Fibroblast of lung (primary cell): ENCODE results near the gene IQGAP2. TPM values are rescaled to one million over a fixed set of nuclear protein-coding genes. Genes with fewer than 3 reads are reported as not detected.

Source experiments
- DNase-seq, 2 donors: peaks; one replicate each; pipeline versions ENCODE4 v3.0.0 to v3.0.0-alpha.2; 2010; ENCODE audit warnings: low read depth in 2 of 2
- H2AFZ ChIP-seq: 2 replicates; pipeline ENCODE4 v1.5.1; 2012; ENCODE audit warnings: low read length, control low read depth, inconsistent platforms
- H3K27ac ChIP-seq: 2 replicates; pipeline ENCODE4 v1.5.1; 2011; ENCODE audit warnings: low read length, control low read depth; ENCODE audit not compliant: insufficient read depth
- H3K27me3 ChIP-seq: 2 replicates; pipeline ENCODE4 v1.5.1; 2011; ENCODE audit warnings: mild to moderate bottlenecking, low read length; ENCODE audit not compliant: control insufficient read depth, insufficient read depth
- H3K36me3 ChIP-seq: 2 replicates; pipeline ENCODE4 v1.5.1; 2011; ENCODE audit warnings: low read length; ENCODE audit not compliant: control insufficient read depth, insufficient read depth
- H3K4me1 ChIP-seq: 2 replicates; pipeline ENCODE4 v1.5.1; 2011; ENCODE audit warnings: low read length; ENCODE audit not compliant: control insufficient read depth, insufficient read depth; ENCODE audit errors: extremely low read depth
- H3K4me2 ChIP-seq: 2 replicates; pipeline ENCODE4 v1.5.1; 2011; ENCODE audit warnings: low read length, control low read depth; ENCODE audit not compliant: insufficient read depth; ENCODE audit errors: extremely low read depth
- H3K4me3 ChIP-seq, 4 experiments: fragments of 200-600 bp in 1 of 4; sonication (generic) in 1 of 4; replicated peaks in 1 of 4; 2 replicates each; pipeline ENCODE4 v1.5.1; 2011 to 2016; ENCODE audit warnings: low read length in 4 of 4, low read depth in 3 of 4, mild to moderate bottlenecking in 3 of 4, control low read depth in 2 of 4, inconsistent platforms in 1 of 4, mixed read lengths in 1 of 4; ENCODE audit not compliant: insufficient read depth in 1 of 4; ENCODE audit errors: control extremely low read depth in 1 of 4
- H3K79me2 ChIP-seq: 2 replicates; pipeline ENCODE4 v1.5.1; 2012; ENCODE audit warnings: mild to moderate bottlenecking, low read length, inconsistent platforms; ENCODE audit not compliant: control insufficient read depth, insufficient read depth
- H3K9ac ChIP-seq: 2 replicates; pipeline ENCODE4 v1.5.1; 2011; ENCODE audit warnings: mild to moderate bottlenecking, low read length, control low read depth; ENCODE audit not compliant: insufficient read depth
- H3K9me3 ChIP-seq: 2 replicates; pipeline ENCODE4 v1.5.1; 2012; ENCODE audit warnings: low read depth, low read length; ENCODE audit not compliant: control insufficient read depth, insufficient read depth
- H4K20me1 ChIP-seq: 2 replicates; pipeline ENCODE4 v1.5.1; 2011; ENCODE audit warnings: low read length; ENCODE audit not compliant: control insufficient read depth, insufficient read depth; ENCODE audit errors: extremely low read depth
- EZH2 ChIP-seq: IDR thresholded peaks from 2 replicates; pipeline ENCODE4 v1.5.1; 2012; ENCODE audit warnings: low read length, control low read depth, mild to moderate bottlenecking; ENCODE audit errors: missing control alignments
- polyA plus RNA-seq, 2 donors: library from polyadenylated mRNA; depleted of rRNA in 1 of 2; stranded (reverse) in 1 of 2; unstranded in 1 of 2; fragments of >200 nt; gene quantifications; 2 replicates each; pipeline ENCODE4 v1.2.1, GENCODE V29; 2011 to 2012; ENCODE audit warnings: missing spikeins in 1 of 2
- total RNA-seq: library from RNA; depleted of rRNA; stranded (reverse); fragments of >200 nt; gene quantifications from 2 replicates; pipeline ENCODE4 v1.2.1, GENCODE V29; 2014
- TF ChIP-seq, protein P1 (sequence below), 2 donors: IDR thresholded peaks in 1 of 2; conservative IDR thresholded peaks in 1 of 2; 1 replicate in 1 of 2; 2 replicates in 1 of 2; pipeline ENCODE4 v1.5.1; 2011 to 2012; ENCODE audit warnings: low read length in 2 of 2, control low read depth in 1 of 2, inconsistent platforms in 1 of 2, low read depth in 1 of 2, mild to moderate bottlenecking in 1 of 2

Gene IQGAP2
- total and polyA plus RNA-seq, 2 donors (not counting 1 experiment from before 2014, with no cell fraction given), result 5.1 to 7.9 TPM

DNA sequence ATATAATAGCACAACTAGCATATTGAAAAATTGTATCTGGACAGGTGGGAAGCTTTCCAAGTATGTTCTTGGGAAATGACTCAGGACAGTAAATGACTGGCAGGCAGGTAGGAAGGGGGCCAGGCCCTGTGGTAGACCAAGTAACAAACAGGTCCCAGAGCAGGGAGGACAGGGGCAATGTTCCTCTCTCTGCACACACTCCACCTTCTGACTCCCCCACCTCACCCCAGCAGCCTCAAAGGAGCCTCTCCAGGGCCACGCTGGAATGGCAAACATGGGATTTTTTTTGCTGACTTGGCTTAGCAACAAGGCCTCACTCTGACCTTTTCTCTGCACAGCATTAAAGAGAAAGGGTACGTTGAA lies 31.1 kb upstream of the IQGAP2 start:
- H3K79me2 ChIP-seq, result no peaks in the 10 kb centered on the region
- H3K27ac ChIP-seq, result no peak overlapping the region
- no peaks in the 10 kb centered on the region for H3K36me3 ChIP-seq
- H3K4me2 ChIP-seq, result no peak overlapping the region
- H3K27me3 ChIP-seq, result no peaks in the 10 kb centered on the region
- no peaks in the 10 kb centered on the region for H3K9me3 ChIP-seq
- H2AFZ ChIP-seq, result no peak overlapping the region
- TF ChIP-seq EZH2, result no peak
- TF ChIP-seq, protein P1, sequence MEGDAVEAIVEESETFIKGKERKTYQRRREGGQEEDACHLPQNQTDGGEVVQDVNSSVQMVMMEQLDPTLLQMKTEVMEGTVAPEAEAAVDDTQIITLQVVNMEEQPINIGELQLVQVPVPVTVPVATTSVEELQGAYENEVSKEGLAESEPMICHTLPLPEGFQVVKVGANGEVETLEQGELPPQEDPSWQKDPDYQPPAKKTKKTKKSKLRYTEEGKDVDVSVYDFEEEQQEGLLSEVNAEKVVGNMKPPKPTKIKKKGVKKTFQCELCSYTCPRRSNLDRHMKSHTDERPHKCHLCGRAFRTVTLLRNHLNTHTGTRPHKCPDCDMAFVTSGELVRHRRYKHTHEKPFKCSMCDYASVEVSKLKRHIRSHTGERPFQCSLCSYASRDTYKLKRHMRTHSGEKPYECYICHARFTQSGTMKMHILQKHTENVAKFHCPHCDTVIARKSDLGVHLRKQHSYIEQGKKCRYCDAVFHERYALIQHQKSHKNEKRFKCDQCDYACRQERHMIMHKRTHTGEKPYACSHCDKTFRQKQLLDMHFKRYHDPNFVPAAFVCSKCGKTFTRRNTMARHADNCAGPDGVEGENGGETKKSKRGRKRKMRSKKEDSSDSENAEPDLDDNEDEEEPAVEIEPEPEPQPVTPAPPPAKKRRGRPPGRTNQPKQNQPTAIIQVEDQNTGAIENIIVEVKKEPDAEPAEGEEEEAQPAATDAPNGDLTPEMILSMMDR (conservative IDR thresholded peaks at IDR 0.05 in 1 of 2, IDR thresholded peaks at IDR 0.05 in 1 of 2; ENCODE audit: low read depth in 1 of 2, low read length in 2 of 2), result no peak
- H3K4me1 ChIP-seq, result no peaks in the 10 kb centered on the region
- no peak overlapping the region for H3K4me3 ChIP-seq
- H4K20me1 ChIP-seq, result no peaks in the 10 kb centered on the region
- peak in 1 of 2 donors; percentile 26 for DNase-seq
- no peak overlapping the region for H3K9ac ChIP-seq

DNA sequence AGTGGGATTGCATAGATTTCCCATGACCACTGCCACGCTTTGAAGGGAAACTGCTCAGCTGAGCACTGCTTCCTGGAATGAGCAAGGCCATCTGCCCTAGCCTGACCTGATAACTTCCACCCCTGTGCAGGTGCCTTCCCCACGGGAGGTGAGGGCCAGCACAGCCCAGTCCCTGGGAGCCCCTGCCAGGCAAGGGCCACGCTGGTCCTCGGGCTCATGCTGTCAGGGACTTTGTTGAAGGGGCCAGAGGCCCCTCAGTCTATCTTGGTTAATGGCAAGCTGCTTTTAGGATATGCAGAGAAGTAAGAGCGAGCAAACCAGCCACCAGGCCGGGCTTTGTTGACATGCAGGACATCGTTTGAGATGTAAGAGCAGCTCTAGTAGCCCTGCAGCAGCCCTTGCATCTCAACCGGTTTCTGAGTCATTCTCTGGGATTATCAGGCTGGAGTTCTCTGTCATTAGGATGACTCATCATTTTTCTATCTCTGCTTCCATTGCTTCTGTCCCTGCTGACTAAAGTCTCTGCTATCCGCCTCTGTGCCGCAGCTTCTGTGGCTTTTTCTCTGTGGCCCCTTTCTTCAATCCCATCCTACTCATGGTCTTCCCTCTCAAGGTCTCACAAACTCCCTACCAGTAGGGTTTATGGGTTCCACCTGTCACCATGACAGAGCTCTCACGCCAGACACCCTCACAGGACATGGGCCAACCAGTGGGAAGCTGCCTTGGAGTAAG lies 30.6 kb upstream of the IQGAP2 start:
- H3K27me3 ChIP-seq, result no peaks in the 10 kb centered on the region
- no peak overlapping the region for H3K4me3 ChIP-seq
- no peaks in the 10 kb centered on the region for H3K79me2 ChIP-seq
- TF ChIP-seq, protein P1 (conservative IDR thresholded peaks at IDR 0.05 in 1 of 2, IDR thresholded peaks at IDR 0.05 in 1 of 2; ENCODE audit: low read depth in 1 of 2, low read length in 2 of 2), result no peak
- TF ChIP-seq EZH2, result no peak
- no peak overlapping the region for H3K9ac ChIP-seq
- peak; percentile 86 to 94 for DNase-seq
- no peak overlapping the region for H3K27ac ChIP-seq
- no peak overlapping the region for H2AFZ ChIP-seq
- H4K20me1 ChIP-seq, result no peaks in the 10 kb centered on the region
- no peak overlapping the region for H3K4me2 ChIP-seq
- H3K36me3 ChIP-seq, result no peaks in the 10 kb centered on the region
- no peaks in the 10 kb centered on the region for H3K9me3 ChIP-seq
- H3K4me1 ChIP-seq, result no peaks in the 10 kb centered on the region

DNA sequence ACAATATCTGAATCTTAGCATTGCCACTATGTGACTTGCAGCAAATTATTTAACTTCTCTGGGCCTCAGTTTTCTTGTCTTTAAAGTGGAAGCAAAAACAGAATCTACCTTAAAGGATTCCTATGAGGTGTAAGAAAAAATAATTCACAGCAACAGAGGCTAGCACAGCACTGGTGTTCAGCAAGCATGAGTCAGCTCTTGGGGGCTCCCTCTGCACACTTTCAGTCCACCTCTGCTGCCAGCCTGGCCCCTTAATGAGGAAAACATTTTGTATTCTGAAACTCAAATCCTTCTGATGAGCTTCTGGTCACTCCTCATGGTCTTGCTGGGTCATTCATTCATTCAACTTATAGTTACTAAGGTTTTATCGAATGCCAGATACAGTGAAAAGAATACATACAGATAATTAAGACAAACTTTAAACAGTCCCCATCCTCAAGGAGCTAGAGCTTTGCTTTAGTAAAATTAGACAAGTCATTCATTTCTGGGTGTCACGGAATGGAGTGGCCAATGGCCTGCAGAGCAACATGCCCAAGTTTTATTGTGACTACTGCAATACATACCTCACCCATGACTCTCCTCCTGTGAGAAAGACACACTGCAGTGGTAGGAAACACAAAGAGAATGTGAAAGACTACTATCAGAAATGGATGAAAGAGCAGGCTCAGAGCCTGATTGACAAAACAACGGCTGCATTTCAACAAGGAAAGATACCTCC lies 26.8 kb upstream of the IQGAP2 start:
- Histone ChIP-seq H3K9ac (no peak overlapping the region), H3K4me3 (no peak overlapping the region), H3K27me3 (no peaks in the 10 kb centered on the region), H3K9me3 (no peaks in the 10 kb centered on the region), H4K20me1 (no peaks in the 10 kb centered on the region), H3K36me3 (no peaks in the 10 kb centered on the region), H2AFZ (no peak overlapping the region), H3K4me1 (no peaks in the 10 kb centered on the region), H3K79me2 (no peaks in the 10 kb centered on the region), H3K4me2 (no peak overlapping the region), H3K27ac (no peak overlapping the region)
- peak in 1 of 2 donors; percentile 56 for DNase-seq
- no peak for TF ChIP-seq EZH2
- TF ChIP-seq, protein P1 (conservative IDR thresholded peaks at IDR 0.05 in 1 of 2, IDR thresholded peaks at IDR 0.05 in 1 of 2; ENCODE audit: low read depth in 1 of 2, low read length in 2 of 2), result no peak
